Activated naive CD8-positive, alpha-beta T cell (primary cell): ENCODE results near the gene TMEM191B.
"Not testable (repeated sequence)": the region's sequence is repeated elsewhere in the genome, so short reads cannot be mapped to it uniquely, and the experiment has no call there.

Experiments
- H3K27ac Mint-ChIP-seq: one replicate; pipeline ENCODE4 v1.8.0; 2021; ENCODE audit warnings: mixed read lengths
- H3K27me3 Mint-ChIP-seq: one replicate; pipeline ENCODE4 v1.8.0; 2021; ENCODE audit warnings: mixed read lengths
- H3K36me3 Mint-ChIP-seq: one replicate; pipeline ENCODE4 v1.8.0; 2021; ENCODE audit warnings: mixed read lengths
- H3K4me1 Mint-ChIP-seq: one replicate; pipeline ENCODE4 v1.8.0; 2021; ENCODE audit warnings: low read depth, mixed read lengths
- H3K4me3 Mint-ChIP-seq: one replicate; pipeline ENCODE4 v1.8.0; 2021; ENCODE audit warnings: mild to moderate bottlenecking, mixed read lengths
- H3K9me3 Mint-ChIP-seq: one replicate; pipeline ENCODE4 v1.8.0; 2021; ENCODE audit warnings: low read depth, mixed read lengths

TMEM191B gene

GRCh38 chr22:18527752-18528596, at the start of gene TMEM191B:
Gene TMEM191B (plus strand): TSS chr22:18527802. CDS start chr22:18527981, 179 bp downstream.
- not testable (repeated sequence) for H3K36me3 Mint-ChIP-seq, H3K9me3 Mint-ChIP-seq, H3K27me3 Mint-ChIP-seq, H3K27ac Mint-ChIP-seq, H3K4me1 Mint-ChIP-seq
- peak within 1 kb of the TSS; percentile 70 for H3K4me3 Mint-ChIP-seq

GRCh38 chr22:18496227-18496626, 31.4 kb upstream of the TMEM191B start:
- H3K27me3 Mint-ChIP-seq, H3K4me3 Mint-ChIP-seq, H3K27ac Mint-ChIP-seq, H3K4me1 Mint-ChIP-seq, H3K9me3 Mint-ChIP-seq, H3K36me3 Mint-ChIP-seq: not testable (repeated sequence)

- not testable (repeated sequence) for H3K9me3 Mint-ChIP-seq, H3K27ac Mint-ChIP-seq, H3K4me1 Mint-ChIP-seq, H3K36me3 Mint-ChIP-seq, H3K27me3 Mint-ChIP-seq, H3K4me3 Mint-ChIP-seq
Observed at GRCh38 chr22:18511327-18511726, 16.3 kb upstream of the TMEM191B start.

- not testable (repeated sequence) for H3K4me3 Mint-ChIP-seq, H3K9me3 Mint-ChIP-seq
Observed at GRCh38 chr22:18512378-18512777, 15.2 kb upstream of the TMEM191B start.

GRCh38 chr22:18513454-18513853, 14.1 kb upstream of the TMEM191B start:
- H3K36me3 Mint-ChIP-seq, H3K27ac Mint-ChIP-seq, H3K9me3 Mint-ChIP-seq, H3K27me3 Mint-ChIP-seq, H3K4me1 Mint-ChIP-seq, H3K4me3 Mint-ChIP-seq: not testable (repeated sequence)

More at GRCh38 chr22:18512378-18512777, 15.2 kb upstream of the TMEM191B start:
- H3K27me3 Mint-ChIP-seq, H3K27ac Mint-ChIP-seq, H3K36me3 Mint-ChIP-seq, H3K4me1 Mint-ChIP-seq: not testable (repeated sequence)

- not testable (repeated sequence) for H3K27me3 Mint-ChIP-seq, H3K36me3 Mint-ChIP-seq, H3K4me3 Mint-ChIP-seq, H3K9me3 Mint-ChIP-seq, H3K27ac Mint-ChIP-seq, H3K4me1 Mint-ChIP-seq
Observed at GRCh38 chr22:18518061-18518460, 9.5 kb upstream of the TMEM191B start, which contains the start of gene GGTLC3. Gene GGTLC3 (minus strand): TSS chr22:18518161. CDS start chr22:18517897, 264 bp downstream.

GRCh38 chr22:18522762-18523161, 4.8 kb upstream of the TMEM191B start:
- not testable (repeated sequence) for H3K4me3 Mint-ChIP-seq, H3K27ac Mint-ChIP-seq, H3K27me3 Mint-ChIP-seq, H3K4me1 Mint-ChIP-seq, H3K9me3 Mint-ChIP-seq, H3K36me3 Mint-ChIP-seq

- H3K4me1 Mint-ChIP-seq, H3K9me3 Mint-ChIP-seq, H3K36me3 Mint-ChIP-seq, H3K27ac Mint-ChIP-seq, H3K4me3 Mint-ChIP-seq, H3K27me3 Mint-ChIP-seq: not testable (repeated sequence)
Observed at GRCh38 chr22:18523328-18523727, 4.3 kb upstream of the TMEM191B start.

GRCh38 chr22:18528597-18529415, 1.2 kb downstream of the TMEM191B start:
- not testable (repeated sequence) for H3K9me3 Mint-ChIP-seq, H3K36me3 Mint-ChIP-seq, H3K27me3 Mint-ChIP-seq, H3K4me1 Mint-ChIP-seq
- peak overlapping the region; percentile 70 for H3K4me3 Mint-ChIP-seq
- peak overlapping the region; percentile 16 for H3K27ac Mint-ChIP-seq

- H3K4me1 Mint-ChIP-seq, H3K27ac Mint-ChIP-seq, H3K4me3 Mint-ChIP-seq, H3K9me3 Mint-ChIP-seq, H3K36me3 Mint-ChIP-seq, H3K27me3 Mint-ChIP-seq: not testable (repeated sequence)
Observed at GRCh38 chr22:18529416-18530145, 2.0 kb downstream of the TMEM191B start.

GRCh38 chr22:18533633-18534032, 6.0 kb downstream of the TMEM191B start:
- not testable (repeated sequence) for H3K27me3 Mint-ChIP-seq, H3K9me3 Mint-ChIP-seq, H3K27ac Mint-ChIP-seq, H3K4me1 Mint-ChIP-seq, H3K36me3 Mint-ChIP-seq, H3K4me3 Mint-ChIP-seq

GRCh38 chr22:18534315-18534714, 6.7 kb downstream of the TMEM191B start:
- not testable (repeated sequence) for H3K4me3 Mint-ChIP-seq, H3K36me3 Mint-ChIP-seq, H3K27ac Mint-ChIP-seq, H3K27me3 Mint-ChIP-seq, H3K4me1 Mint-ChIP-seq, H3K9me3 Mint-ChIP-seq

GRCh38 chr22:18539994-18540393, 12.4 kb downstream of the TMEM191B start:
- H3K27ac Mint-ChIP-seq, H3K36me3 Mint-ChIP-seq, H3K4me3 Mint-ChIP-seq, H3K9me3 Mint-ChIP-seq, H3K27me3 Mint-ChIP-seq, H3K4me1 Mint-ChIP-seq: not testable (repeated sequence)

- H3K4me3 Mint-ChIP-seq, H3K27me3 Mint-ChIP-seq, H3K27ac Mint-ChIP-seq, H3K36me3 Mint-ChIP-seq, H3K9me3 Mint-ChIP-seq, H3K4me1 Mint-ChIP-seq: not testable (repeated sequence)
Observed at GRCh38 chr22:18543400-18543799, 15.8 kb downstream of the TMEM191B start.

GRCh38 chr22:18544615-18545014, 17.0 kb downstream of the TMEM191B start:
- H3K4me1 Mint-ChIP-seq, H3K9me3 Mint-ChIP-seq, H3K36me3 Mint-ChIP-seq, H3K27me3 Mint-ChIP-seq, H3K27ac Mint-ChIP-seq, H3K4me3 Mint-ChIP-seq: not testable (repeated sequence)
